Small intestine (tissue), 7 donors: ENCODE results near the gene LMBR1L. TPM values are rescaled to one million over a fixed set of nuclear protein-coding genes. Genes with fewer than 3 reads are reported as not detected.

Experiments
- DNase-seq, 2 donors: peaks; one replicate each; pipeline versions ENCODE4 v3.0.0 to v3.0.0-alpha.2; 2013
- FAIRE-seq: peaks from 2 replicates; lab custom pipeline; 2012; peaks lifted over from hg19 to GRCh38; lab: Jason Lieb, UNC
- H3K27ac ChIP-seq, 3 donors: one replicate each; pipeline ENCODE4 v1.5.1; 2013; ENCODE audit warnings: low read length in 2 of 3, mild to moderate bottlenecking in 2 of 3, control low read depth in 1 of 3, inconsistent platforms in 1 of 3, low read depth in 1 of 3, moderate library complexity in 1 of 3
- H3K27me3 ChIP-seq, 3 donors: one replicate each; pipeline ENCODE4 v1.6.1; 2013; ENCODE audit warnings: low read length in 3 of 3, inconsistent platforms in 1 of 3; ENCODE audit not compliant: control insufficient read depth in 3 of 3, insufficient read depth in 3 of 3
- H3K36me3 ChIP-seq, 3 donors: one replicate each; pipeline ENCODE4 v1.6.1; 2013; ENCODE audit warnings: low read length in 3 of 3, inconsistent platforms in 1 of 3, low read depth in 1 of 3, mild to moderate bottlenecking in 1 of 3, moderate library complexity in 1 of 3; ENCODE audit not compliant: control insufficient read depth in 3 of 3, insufficient read depth in 2 of 3
- H3K4me1 ChIP-seq, 3 donors: one replicate each; pipeline ENCODE4 v1.6.1; 2013; ENCODE audit warnings: low read length in 2 of 3, inconsistent platforms in 1 of 3, low read depth in 1 of 3, mild to moderate bottlenecking in 1 of 3, moderate library complexity in 1 of 3; ENCODE audit not compliant: control insufficient read depth in 3 of 3, insufficient read depth in 2 of 3
- H3K4me3 ChIP-seq, 3 donors: one replicate each; pipeline ENCODE4 v1.5.1; 2013; ENCODE audit warnings: low read length in 3 of 3, control low read depth in 1 of 3, inconsistent platforms in 1 of 3, low read depth in 1 of 3, mild to moderate bottlenecking in 1 of 3, moderate library complexity in 1 of 3
- H3K9me3 ChIP-seq, 2 donors: one replicate each; pipeline ENCODE4 v1.6.1; 2013; ENCODE audit warnings: low read depth in 1 of 2, low read length in 1 of 2; ENCODE audit not compliant: control insufficient read depth in 2 of 2, insufficient read depth in 1 of 2
- WGBS, 3 donors: extraction: QIAGEN DNeasy Blood & Tissue Kit; methylation state at CpG; one replicate each; pipeline ENCODE4 v1.1.7; 2013; 5-methylcytosine and 5-hydroxymethylcytosine counted together
- polyA plus RNA-seq, 4 donors: library from polyadenylated mRNA; stranded (reverse) in 3 of 4; unstranded in 1 of 4; fragments of 200-250 nt in 3 of 4; fragments of 120-200 nt in 1 of 4; gene quantifications; one replicate each; pipeline versions ENCODE4 v1.2.1 to v1.2.3, GENCODE V29; 2013
- donor health status: healthy with polysubstance abuse.
- donor health status: control.
- donor health status: control.
- donor health status: Bipolar disorder and iron deficiency.
- donor health status: healthy.

LMBR1L gene
- polyA plus RNA-seq, 4 donors, result 27.6 to 110 (median 81.8) TPM

DNA sequence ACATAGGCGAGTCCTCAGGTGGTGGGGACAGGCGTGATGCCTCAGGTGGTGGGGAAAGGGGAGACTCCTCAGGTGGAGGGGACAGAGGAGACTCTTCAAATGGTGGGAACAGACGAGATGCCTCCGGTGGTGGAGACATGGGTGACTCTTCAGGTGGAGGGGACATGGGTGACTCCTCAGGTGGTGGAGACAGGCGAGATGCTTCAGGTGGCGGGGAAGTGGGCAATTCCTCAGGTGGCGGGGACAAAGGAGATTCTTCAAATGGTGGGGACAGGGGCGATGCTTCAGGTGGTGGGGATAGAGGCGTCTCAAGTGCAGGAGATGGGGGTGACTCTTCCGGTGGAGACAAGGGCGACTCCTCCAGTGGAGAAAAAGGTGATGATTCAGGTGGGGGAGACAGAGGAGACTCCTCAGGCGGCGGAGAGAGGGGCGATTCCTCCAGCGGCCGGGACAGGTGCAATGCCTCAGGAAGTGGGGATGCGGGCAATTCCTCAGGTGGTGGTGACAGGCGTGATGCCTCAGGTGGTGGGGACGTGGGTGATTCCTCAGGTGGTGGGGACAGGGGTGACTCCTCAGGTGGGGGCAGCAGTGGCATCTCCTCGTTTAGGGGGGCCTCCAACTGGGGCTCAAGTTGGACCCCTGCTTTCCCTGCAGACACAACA lies 58.7 kb downstream of the LMBR1L start:
- H3K27ac ChIP-seq, result no peak overlapping the region
- WGBS, 3 donors, result 90 to 94% (median 91%) methylated on average over 20 of the region's 20 CpGs
- no peaks in the 10 kb centered on the region for H3K9me3 ChIP-seq
- no peak overlapping the region for H3K4me3 ChIP-seq
- H3K36me3 ChIP-seq, result peaks cover 33 to 85% (median 52%) of the 10 kb centered on the region in 3 donors
- peaks cover 10 to 19% (median 11%) of the 10 kb centered on the region in 3 donors for H3K4me1 ChIP-seq
- no peak for FAIRE-seq
- DNase-seq, result no peak
- no peaks in the 10 kb centered on the region for H3K27me3 ChIP-seq

DNA sequence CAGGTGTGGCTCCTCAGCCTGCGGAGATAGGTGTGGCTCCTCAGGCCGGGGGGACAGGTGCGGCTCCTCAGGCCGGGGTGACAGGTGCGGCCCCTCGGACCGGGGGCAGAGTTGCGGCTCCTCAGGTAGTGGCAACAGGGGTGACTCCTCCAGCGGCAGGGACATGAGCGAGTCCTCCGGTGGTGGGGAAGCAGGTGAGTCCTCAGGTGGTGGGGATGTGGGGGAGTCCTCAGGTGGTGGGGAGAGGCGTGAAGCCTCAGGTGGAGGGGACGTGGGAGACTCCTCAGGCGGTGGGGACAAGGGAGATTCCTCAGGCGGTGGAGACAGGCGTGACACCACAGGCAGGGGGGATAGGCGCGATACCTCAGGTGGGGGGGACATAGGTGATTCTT lies 59.3 kb downstream of the LMBR1L start:
- Histone ChIP-seq H3K4me1 (peaks cover 5 to 13% (median 5%) of the 10 kb centered on the region in 3 donors), H3K9me3 (no peaks in the 10 kb centered on the region), H3K27me3 (no peaks in the 10 kb centered on the region), H3K4me3 (no peak overlapping the region), H3K27ac (no peak overlapping the region), H3K36me3 (peaks cover 33 to 89% (median 52%) of the 10 kb centered on the region in 3 donors)
- DNase-seq (no peak), FAIRE-seq (no peak)
- 91 to 94% (median 92%) methylated on average over 17 to 18 of the region's 18 CpGs for whole genome bisulfite sequencing, 3 donors

DNA sequence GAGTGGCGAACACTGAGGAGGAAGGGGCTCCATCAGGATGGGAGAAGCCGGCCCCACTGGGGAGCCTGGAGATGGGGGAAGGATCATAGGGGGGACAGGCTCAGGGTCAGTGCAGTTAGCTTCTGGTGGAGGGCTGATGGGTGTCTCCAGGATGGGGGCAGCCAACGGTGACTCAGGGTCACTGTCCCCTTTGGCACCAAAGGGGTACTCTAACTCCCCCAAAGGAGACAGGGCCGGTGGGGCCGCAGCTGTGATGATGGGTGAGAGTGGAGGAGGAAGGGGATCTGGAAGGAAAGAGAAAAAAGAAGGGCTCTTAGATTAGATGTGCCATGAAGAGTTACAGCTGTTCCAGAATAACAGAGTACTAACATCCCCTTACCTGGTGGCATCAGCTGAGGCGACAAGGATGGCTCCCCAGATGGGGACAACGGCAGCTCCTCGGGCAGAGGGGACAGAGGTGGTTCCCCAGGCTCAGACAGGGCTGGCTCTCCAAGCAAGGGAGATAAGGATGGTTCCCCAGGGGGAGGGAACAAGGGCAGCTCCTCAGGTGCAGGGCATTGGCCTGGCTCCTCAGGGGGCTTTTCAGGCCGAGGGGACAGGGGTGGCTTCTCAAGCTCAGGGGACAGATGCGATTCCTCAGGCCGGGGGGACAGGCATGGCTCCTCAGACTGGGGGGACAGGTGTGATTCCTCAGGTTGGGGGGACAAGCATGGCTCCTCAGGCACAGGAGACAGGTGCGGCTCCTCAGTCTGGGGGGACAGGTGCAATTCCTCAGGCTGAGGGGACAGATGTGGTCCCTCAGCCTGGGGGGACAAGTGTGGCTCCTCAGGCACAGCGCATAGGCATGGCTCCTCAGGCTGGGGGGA lies 59.9 kb downstream of the LMBR1L start:
- Histone ChIP-seq H3K4me3 (no peak overlapping the region), H3K27me3 (no peaks in the 10 kb centered on the region), H3K4me1 (peaks cover 2 to 7% (median 3%) of the 10 kb centered on the region in 3 donors), H3K36me3 (peaks cover 33 to 93% (median 55%) of the 10 kb centered on the region in 3 donors), H3K9me3 (no peaks in the 10 kb centered on the region), H3K27ac (no peak overlapping the region)
- WGBS, 3 donors, result 93 to 95% (median 93%) methylated on average over 11 to 13 of the region's 13 CpGs
- DNase-seq, result no peak
- no peak for FAIRE-seq

DNA sequence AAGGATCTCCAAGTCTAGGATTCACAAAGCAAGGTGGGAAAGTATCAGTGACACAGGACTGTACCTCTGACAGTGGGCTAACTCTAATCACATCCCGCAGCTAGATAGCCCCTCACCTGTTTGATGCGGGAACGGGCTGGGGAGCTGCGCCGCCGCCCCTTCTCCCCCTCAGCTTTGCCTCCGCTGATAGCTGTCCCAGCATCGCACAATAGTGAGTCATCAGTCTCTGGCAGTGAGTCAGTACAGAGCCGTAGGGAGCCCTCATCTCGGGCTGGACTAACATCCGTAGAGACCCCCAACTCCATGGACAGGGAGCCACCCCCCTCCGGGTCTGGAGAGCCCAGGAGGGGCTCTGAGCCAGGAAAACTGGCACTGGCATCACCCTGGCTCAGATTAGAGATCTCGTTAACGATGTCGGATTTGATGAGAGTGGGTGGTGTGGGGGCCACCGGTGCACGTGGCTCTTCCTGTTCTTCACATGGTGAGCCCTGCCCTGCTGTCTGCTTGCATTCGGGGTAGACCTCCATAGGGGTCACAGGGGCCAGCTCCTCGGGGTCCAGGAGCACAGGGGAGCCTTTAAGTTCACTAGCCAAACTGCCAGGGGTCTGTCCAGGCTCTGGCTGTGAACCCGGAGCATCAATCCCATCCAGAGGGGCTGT lies 61.0 kb downstream of the LMBR1L start:
- WGBS, 3 donors, result 88 to 92% (median 89%) methylated on average over 20 of the region's 20 CpGs
- H3K9me3 ChIP-seq, result no peaks in the 10 kb centered on the region
- H3K4me1 ChIP-seq, result no peaks in the 10 kb centered on the region
- H3K27me3 ChIP-seq, result no peaks in the 10 kb centered on the region
- no peak overlapping the region for H3K4me3 ChIP-seq
- DNase-seq, result no peak
- no peak overlapping the region for H3K27ac ChIP-seq
- no peak for FAIRE-seq
- H3K36me3 ChIP-seq, result peaks cover 36 to 93% (median 58%) of the 10 kb centered on the region in 3 donors

DNA sequence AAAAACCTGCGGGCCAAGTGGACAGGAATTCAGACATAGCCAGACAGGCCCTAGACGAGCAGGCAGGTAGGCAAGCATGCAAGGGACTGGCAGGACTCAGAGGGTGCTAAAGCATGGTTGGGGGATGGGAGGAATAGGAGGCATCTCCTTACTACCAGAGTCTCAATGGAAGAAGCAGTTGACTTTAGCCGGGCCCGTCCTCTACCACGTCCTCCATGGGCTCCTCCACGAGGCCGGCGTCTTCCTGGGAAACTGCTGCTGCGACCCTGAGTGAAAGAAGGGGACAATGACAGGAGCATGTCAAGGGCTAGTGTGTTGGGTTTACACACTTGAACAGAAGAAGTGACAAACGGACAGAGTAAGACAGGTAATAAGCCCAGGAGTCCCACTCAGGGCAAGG lies 61.7 kb downstream of the LMBR1L start:
- Histone ChIP-seq H3K9me3 (no peaks in the 10 kb centered on the region), H3K27ac (no peak overlapping the region), H3K36me3 (peaks cover 38 to 93% (median 63%) of the 10 kb centered on the region in 3 donors), H3K4me1 (no peaks in the 10 kb centered on the region), H3K27me3 (no peaks in the 10 kb centered on the region), H3K4me3 (no peak overlapping the region)
- DNase-seq (no peak), FAIRE-seq (no peak)
- 93 to 94% (median 94%) methylated on average over 10 of the region's 10 CpGs for WGBS, 3 donors

Other genes starting within 250 kb of the LMBR1L start
- 1 to 10 TPM; 1.3 to 6.3 (median 4.3) TPM for gene RND1, start 245.0 kb downstream of the LMBR1L start, polyA plus RNA-seq
- gene FKBP11, start 185.4 kb downstream of the LMBR1L start, polyA plus RNA-seq, result 10 to 100 TPM; 22.4 to 82.7 (median 51.1) TPM
- 100 to 1,000 TPM in 1 of 4 donors, 10 to 100 TPM in 3; 37.3 to 104 (median 67.4) TPM for gene ARF3, start 153.4 kb downstream of the LMBR1L start, polyA plus RNA-seq
- gene WNT10B, start 139.1 kb downstream of the LMBR1L start, polyA plus RNA-seq, result 1 to 10 TPM in 2 of 4 donors, under 1 TPM in 2; 0.28 to 1.4 (median 0.93) TPM
- gene WNT1, start 132.5 kb downstream of the LMBR1L start, polyA plus RNA-seq, result under 1 TPM in 1 of 4 donors, not detected in 3; 0.07 TPM
- under 1 TPM in 3 of 4 donors, not detected in 1; 0.16 to 0.22 (median 0.19) TPM for gene DDN, start 111.5 kb downstream of the LMBR1L start, polyA plus RNA-seq
- gene PRKAG1, start 92.1 kb downstream of the LMBR1L start, polyA plus RNA-seq, result 10 to 100 TPM; 50.0 to 69.7 (median 60.6) TPM
- 10 to 100 TPM in 3 of 4 donors, 1 to 10 TPM in 1; 5.4 to 46.5 (median 22.8) TPM for gene KMT2D, start 50.1 kb downstream of the LMBR1L start, polyA plus RNA-seq
- 1 to 10 TPM in 2 of 4 donors, under 1 TPM in 1, not detected in 1; 0.61 to 1.4 (median 1.2) TPM for gene RHEBL1, start 40.9 kb downstream of the LMBR1L start, polyA plus RNA-seq
- 1 to 10 TPM in 1 of 4 donors, under 1 TPM in 1, not detected in 2; 0.15 to 2.3 TPM for gene DHH, start 16.0 kb downstream of the LMBR1L start, polyA plus RNA-seq
- gene TUBA1B, start 20.5 kb upstream of the LMBR1L start, polyA plus RNA-seq, result 1,000 to 10,000 TPM in 1 of 4 donors, 100 to 1,000 TPM in 3; 196 to 1,168 (median 451) TPM
- gene TUBA1A, start 78.2 kb upstream of the LMBR1L start, polyA plus RNA-seq, result 100 to 1,000 TPM in 2 of 4 donors, 10 to 100 TPM in 1, 1 to 10 TPM in 1; 9.8 to 158 (median 73.6) TPM
- gene TUBA1C, start 154.2 kb upstream of the LMBR1L start, polyA plus RNA-seq, result 100 to 1,000 TPM; 268 to 556 (median 393) TPM
- gene PRPH, start 184.3 kb upstream of the LMBR1L start, polyA plus RNA-seq, result 10 to 100 TPM in 1 of 4 donors, 1 to 10 TPM in 1, not detected in 2; 9.1 to 89.9 TPM
- 10 to 100 TPM in 2 of 4 donors, 1 to 10 TPM in 1, not detected in 1; 1.3 to 29.5 (median 16.0) TPM for gene TROAP, start 212.4 kb upstream of the LMBR1L start, polyA plus RNA-seq
- gene C1QL4, start 226.3 kb upstream of the LMBR1L start, polyA plus RNA-seq, result under 1 TPM in 2 of 4 donors, not detected in 2; 0.07 to 0.12 TPM
- 10 to 100 TPM; 14.9 to 52.4 (median 20.8) TPM for gene DNAJC22, start 236.0 kb upstream of the LMBR1L start, polyA plus RNA-seq